GM21576 (cell line): ENCODE results near the gene ANO8.

Experiments
- ATAC-seq: cut with Tn5 transposase; IDR thresholded peaks from one replicate; pipeline ENCODE4 v1.9.1; 2021; ENCODE audit warnings: mild to moderate bottlenecking, moderate library complexity; ENCODE audit not compliant: unreplicated experiment

The ANO8 gene

DNA sequence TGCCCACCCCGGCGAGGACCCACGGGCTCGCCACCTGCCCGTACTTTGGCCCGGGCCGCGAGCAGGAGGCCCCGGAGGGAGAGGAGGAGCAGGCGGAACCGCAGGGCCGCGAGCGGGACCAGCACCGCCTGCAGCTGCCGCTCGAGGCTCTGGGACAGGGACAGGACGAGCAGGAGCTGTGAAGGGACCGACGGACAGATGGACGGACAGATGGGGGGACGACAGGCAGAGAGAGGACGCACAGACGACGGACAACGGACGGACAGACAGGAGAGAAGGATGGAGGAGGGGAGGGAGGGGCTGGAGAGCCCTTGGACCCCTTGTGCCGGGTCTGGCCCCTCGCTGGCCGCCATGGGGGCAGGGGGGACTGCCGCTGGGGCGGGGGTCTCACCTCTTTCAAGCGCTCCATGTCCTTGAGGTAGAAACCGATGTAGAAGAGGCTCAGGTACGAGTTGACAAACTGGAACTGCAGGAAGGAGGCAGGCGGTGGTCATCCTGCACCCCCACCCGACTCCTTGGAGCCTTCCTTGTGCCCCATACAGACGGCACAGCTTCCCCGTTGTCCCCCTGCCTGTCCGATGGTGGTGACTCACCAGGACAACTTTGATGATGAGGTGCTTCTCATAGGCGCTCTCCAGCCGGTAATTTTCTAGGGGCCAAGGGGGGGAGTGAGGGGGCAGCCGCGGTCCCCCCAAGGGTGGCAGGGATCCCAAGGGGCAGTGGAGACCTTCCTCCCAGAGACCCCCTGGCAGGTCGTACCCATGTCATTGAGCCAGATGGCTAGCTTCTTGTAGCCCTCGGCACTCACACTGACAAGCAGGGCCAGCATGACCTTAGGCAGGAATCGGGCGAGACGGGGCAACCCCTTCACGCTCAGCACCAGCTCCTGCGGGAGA lies 5.0 kb downstream of the ANO8 start:
- no peak for ATAC-seq

- no peak for ATAC-seq
These were observed 5.9 kb downstream of the ANO8 start for GRCh38 chr19:17328517-17329365.

- ATAC-seq, result no peak
These were observed 6.8 kb downstream of the ANO8 start for GRCh38 chr19:17327654-17328516.

- ATAC-seq, result no peak
These were observed 7.5 kb downstream of the ANO8 start for GRCh38 chr19:17327068-17327653.

- no peak for ATAC-seq
These were observed 8.1 kb downstream of the ANO8 start for GRCh38 chr19:17326595-17326966.

DNA sequence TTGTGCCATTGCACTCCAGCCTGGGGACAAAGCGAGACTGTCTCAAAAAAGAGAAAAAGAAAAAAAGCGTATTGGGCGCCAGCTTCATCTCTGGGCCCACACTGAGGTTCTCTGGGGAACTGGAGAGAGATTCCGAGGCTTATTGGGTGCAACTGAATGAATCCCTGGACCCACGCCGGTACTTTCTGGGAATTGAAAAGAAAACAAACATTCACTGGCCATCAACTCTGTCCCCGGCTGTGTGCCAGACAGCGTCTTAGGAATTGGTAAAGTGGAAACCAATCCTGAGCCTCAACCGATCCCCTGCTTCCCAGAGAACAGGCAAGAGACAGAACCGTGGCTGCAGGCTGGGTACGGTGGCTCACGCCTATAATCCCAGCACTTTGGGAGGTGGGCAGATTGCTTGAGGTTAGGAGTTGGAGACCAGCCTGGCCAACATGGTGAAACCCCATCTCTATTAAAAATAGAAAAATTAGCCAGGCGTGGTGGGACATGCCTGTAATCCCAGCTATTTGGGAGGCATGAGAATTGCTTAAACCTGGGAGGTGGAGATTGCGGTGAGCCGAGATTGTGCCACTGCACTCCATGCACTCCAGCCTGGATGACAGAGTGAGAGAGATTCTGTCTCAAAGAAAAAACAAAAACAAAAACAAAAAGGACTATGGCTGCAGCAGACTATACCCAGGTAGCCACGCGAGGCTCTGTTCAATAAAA lies 8.6 kb downstream of the ANO8 start:
- no peak for ATAC-seq

DNA sequence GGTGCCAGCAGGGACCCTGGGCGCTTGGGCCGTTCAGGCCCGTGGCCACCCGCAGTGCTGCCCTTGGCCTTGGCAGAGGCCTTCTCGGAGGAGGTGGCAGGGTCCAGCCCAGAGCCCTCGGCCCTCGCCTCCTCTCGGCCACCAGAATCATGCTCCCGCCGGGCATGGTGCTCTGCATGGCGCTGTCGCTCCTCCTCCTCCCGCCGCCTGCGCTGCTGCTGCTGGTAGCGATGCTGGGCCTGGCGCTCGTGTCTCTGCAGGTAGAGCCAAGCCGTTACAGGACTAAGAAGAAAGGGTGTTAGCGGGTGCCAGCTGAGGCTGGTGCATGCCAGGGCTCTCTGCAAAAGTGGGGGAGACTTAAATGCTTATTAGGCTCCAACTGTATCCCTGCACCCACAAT lies 9.5 kb downstream of the ANO8 start:
- ATAC-seq, result no peak

DNA sequence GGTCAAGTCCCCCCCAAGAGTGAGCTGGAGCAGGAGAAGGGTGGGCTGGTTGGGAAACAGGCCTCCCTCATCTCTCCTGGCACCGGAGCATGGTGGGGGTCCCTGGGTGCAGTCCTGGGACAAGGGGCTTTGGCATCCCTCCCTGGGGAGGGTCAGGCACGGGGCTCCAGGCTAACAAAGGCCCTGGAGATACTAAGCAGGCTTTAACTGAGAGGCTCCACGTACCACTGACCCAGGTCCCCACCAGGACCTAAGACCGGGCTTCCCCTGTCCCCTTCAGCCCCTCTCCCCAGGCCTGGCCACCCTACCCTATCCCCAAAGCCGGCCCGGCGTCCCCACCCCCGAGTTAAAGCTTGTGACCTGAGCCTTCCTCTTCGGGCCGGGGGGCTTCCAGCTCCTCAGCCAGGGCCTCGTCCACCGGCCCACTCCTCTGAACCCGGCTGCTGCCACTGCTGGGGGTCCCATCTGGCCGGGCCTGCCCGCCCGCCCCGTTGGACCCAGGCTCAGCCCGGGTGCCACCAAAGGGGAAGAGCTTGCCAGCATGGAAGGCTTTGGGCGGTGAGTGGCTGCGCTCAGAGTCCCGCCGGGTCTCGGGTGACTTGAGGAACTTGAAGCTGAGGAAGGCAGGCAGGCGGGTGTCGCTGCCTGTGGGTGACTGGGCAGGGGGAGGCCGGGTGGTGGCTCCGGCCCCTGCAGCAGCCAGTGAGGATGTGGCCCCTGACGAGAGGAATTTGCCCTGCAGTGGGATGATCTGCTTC lies 10.1 kb downstream of the ANO8 start:
- ATAC-seq, result no peak

GRCh38 chr19:17323964-17324332 lies 10.7 kb downstream of the ANO8 start:
- no peak for ATAC-seq

GRCh38 chr19:17323300-17323963 lies 11.2 kb downstream of the ANO8 start:
- ATAC-seq, result no peak

GRCh38 chr19:17322854-17323253 lies 11.8 kb downstream of the ANO8 start:
- no peak for ATAC-seq

- ATAC-seq, result no peak
These were observed 12.8 kb downstream of the ANO8 start for GRCh38 chr19:17321655-17322489.

DNA sequence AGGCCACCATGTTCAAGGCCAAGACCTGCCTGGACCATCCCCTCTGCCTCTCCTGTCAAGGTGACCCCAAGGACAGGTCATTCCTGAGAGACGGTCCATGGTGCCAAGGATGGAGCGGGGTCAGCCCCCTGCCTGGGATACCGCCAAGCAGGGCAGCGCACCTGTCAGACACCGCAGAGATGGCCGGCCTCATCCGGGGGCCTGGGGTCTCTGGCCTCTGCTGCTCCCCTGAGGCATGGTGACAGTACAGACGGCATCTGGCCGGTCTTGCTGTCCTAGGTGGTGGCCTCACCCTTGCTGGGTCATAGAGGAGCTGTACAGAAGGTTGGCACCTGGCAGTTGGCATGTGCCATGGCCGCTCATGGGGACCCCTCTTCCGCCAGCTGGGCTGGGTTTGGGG lies 14.2 kb downstream of the ANO8 start:
- ATAC-seq, result no peak

GRCh38 chr19:17319473-17320238 lies 15.0 kb downstream of the ANO8 start:
- no peak for ATAC-seq

DNA sequence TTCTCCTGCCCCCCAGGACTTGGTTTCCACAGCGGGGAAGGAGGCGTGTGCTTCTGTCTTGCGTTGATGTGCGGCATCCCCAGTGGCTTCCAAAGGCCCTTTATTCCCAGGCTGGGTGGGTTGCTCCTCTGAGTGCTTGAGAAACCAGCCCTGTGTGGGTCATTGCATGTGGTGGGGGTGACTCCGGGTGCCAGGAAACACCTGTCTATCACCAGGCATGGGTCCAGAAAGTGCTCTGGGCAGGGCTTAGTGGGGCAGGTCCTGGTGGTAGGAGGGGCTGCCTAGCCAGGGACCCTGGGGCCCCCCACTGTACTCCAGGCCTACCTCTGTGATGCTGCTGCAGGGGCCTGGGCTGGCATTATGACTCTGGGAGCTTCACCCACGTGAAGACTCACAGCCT lies 15.7 kb downstream of the ANO8 start:
- ATAC-seq, result no peak

- ATAC-seq, result no peak
These were observed 20.6 kb downstream of the ANO8 start for GRCh38 chr19:17314007-17314593.
